ENCODE measurements around the gene PIK3C2G. TPM values are rescaled to one million over a fixed set of nuclear protein-coding genes. Genes with fewer than 3 reads are reported as not detected.

The PIK3C2G gene
- total RNA-seq, 1 experiment from 2014 or later: not detected

GRCh38 chr12:18242380-18243089 lies 18.8 kb upstream of the PIK3C2G start:
- TF ChIP-seq POLR2AphosphoS5 (IDR thresholded peaks at IDR 0.05; ENCODE audit: low read depth, low read length) (no peak), TCF7L2 (IDR thresholded peaks at IDR 0.05; ENCODE audit: low read depth, low read length) (no peak), CTCF (IDR thresholded peaks at IDR 0.05) (no peak), REST (IDR thresholded peaks at IDR 0.05; ENCODE audit: insufficient read depth in 1 of 2, low read depth in 2 of 2, low read length in 1 of 2) (no peak), SIN3A (IDR thresholded peaks at IDR 0.05; ENCODE audit: borderline replicate concordance, insufficient read depth, low read depth, low read length) (no peak)
- POLR2A ChIA-PET: no interaction called here
- in situ Hi-C loops (cut with HindIII; ENCODE audit: low pct_unique_long_range_greater_than_20kb, low sequenced_read_pairs): no loop called here
- Histone ChIP-seq H3K36me3 (ENCODE audit: control insufficient read depth, insufficient read depth, low read length) (no peaks in the 10 kb centered on the region), H3K9me3 (ENCODE audit: control insufficient read depth, insufficient read depth, low read depth, low read length) (no peaks in the 10 kb centered on the region), H3K4me3 (ENCODE audit: low read depth in 2 of 2, low read length in 2 of 2) (no peak overlapping the region), H3K4me1 (ENCODE audit: control insufficient read depth, insufficient read depth, low read length) (no peaks in the 10 kb centered on the region), H3K27ac (ENCODE audit: low read length) (no peak overlapping the region), H3K27me3 (ENCODE audit: control insufficient read depth, insufficient read depth, low read length) (no peaks in the 10 kb centered on the region)
- ATAC-seq (no peak), DNase-seq (ENCODE audit: low read depth, low spot score) (no peak)
- intact Hi-C loops (cut with micrococcal nuclease; ENCODE audit: unreplicated experiment): no loop called here
- BruUV-seq (replicated peaks): no TSS peak
- CTCF ChIA-PET: no interaction called here

GRCh38 chr12:18243238-18243637 lies 18.1 kb upstream of the PIK3C2G start:
- Histone ChIP-seq H3K36me3 (ENCODE audit: control insufficient read depth, insufficient read depth, low read length) (no peaks in the 10 kb centered on the region), H3K27ac (ENCODE audit: low read length) (no peak overlapping the region), H3K27me3 (ENCODE audit: control insufficient read depth, insufficient read depth, low read length) (no peaks in the 10 kb centered on the region), H3K9me3 (ENCODE audit: control insufficient read depth, insufficient read depth, low read depth, low read length) (no peaks in the 10 kb centered on the region), H3K4me3 (ENCODE audit: low read depth in 2 of 2, low read length in 2 of 2) (no peak overlapping the region), H3K4me1 (ENCODE audit: control insufficient read depth, insufficient read depth, low read length) (no peaks in the 10 kb centered on the region)
- TF ChIP-seq SIN3A (IDR thresholded peaks at IDR 0.05; ENCODE audit: borderline replicate concordance, insufficient read depth, low read depth, low read length) (no peak), CTCF (IDR thresholded peaks at IDR 0.05) (no peak), POLR2AphosphoS5 (IDR thresholded peaks at IDR 0.05; ENCODE audit: low read depth, low read length) (no peak), REST (IDR thresholded peaks at IDR 0.05; ENCODE audit: insufficient read depth in 1 of 2, low read depth in 2 of 2, low read length in 1 of 2) (no peak), TCF7L2 (IDR thresholded peaks at IDR 0.05; ENCODE audit: low read depth, low read length) (no peak)
- ChIA-PET CTCF (no interaction called here), POLR2A (no interaction called here)
- no TSS peak for BruUV-seq (replicated peaks)
- in situ Hi-C loops (cut with HindIII; ENCODE audit: low pct_unique_long_range_greater_than_20kb, low sequenced_read_pairs): no loop called here
- intact Hi-C loops (cut with micrococcal nuclease; ENCODE audit: unreplicated experiment): no loop called here
- no peak for DNase-seq (ENCODE audit: low read depth, low spot score)
- ATAC-seq: no peak
